Measurements from ENCODE around the gene SEPTIN1. TPM values are rescaled to one million over a fixed set of nuclear protein-coding genes. Genes with fewer than 3 reads are reported as not detected.
"Not testable (repeated sequence)": the region's sequence is repeated elsewhere in the genome, so short reads cannot be mapped to it uniquely, and the experiment has no call there.

Gene SEPTIN1
- total and polyA plus RNA-seq, 2 donors (not counting 3 experiments of a cell fraction or from before 2014, with no cell fraction given) = 0.07 to 0.75 TPM

- H3K9me3 ChIP-seq (replicated peaks; ENCODE audit: control insufficient read depth, insufficient read depth, low read length); H3K9me1 ChIP-seq (replicated peaks; ENCODE audit: control insufficient read depth, extremely low read depth, insufficient read depth, low read length); H4K20me1 ChIP-seq (replicated peaks; ENCODE audit: control insufficient read depth, extremely low read depth, insufficient read depth, low read length); dilution Hi-C loops (cut with MboI; ENCODE audit: extremely low pct_ligation_motif_present, low sequenced_read_pairs); H3K27me3 ChIP-seq (ENCODE audit: control insufficient read depth in 2 of 2, insufficient read depth in 2 of 2, low read length in 2 of 2); BruUV-seq (replicated peaks); H3K36me3 ChIP-seq (ENCODE audit: control insufficient read depth in 2 of 2, extremely low read depth in 1 of 2, insufficient read depth in 2 of 2, low read length in 2 of 2); FAIRE-seq; H3K4me1 ChIP-seq (ENCODE audit: control insufficient read depth, extremely low read depth, insufficient read depth, low read length): not testable (repeated sequence)
- DNase-seq (ENCODE audit: low read depth, low spot score) = peak; percentile 82
- Histone ChIP-seq H2AFZ (ENCODE audit: low read depth, low read length) (peak overlapping the region; percentile 88), H3K4me2 (ENCODE audit: insufficient read depth, low read length) (peak overlapping the region; percentile 61), H3K27ac (ENCODE audit: insufficient read depth, low read depth, low read length) (peak overlapping the region; percentile 63), H3K79me2 (ENCODE audit: control insufficient read depth, insufficient read depth, low read length) (peaks cover 18% of the 10 kb centered on the region), H3K9ac (replicated peaks; ENCODE audit: extremely low read depth, insufficient read depth, low read length) (peak overlapping the region; percentile 16), H3K4me3 (replicated peaks in 1 of 3; ENCODE audit: insufficient read depth in 1 of 3, low read depth in 1 of 3, low read length in 3 of 3) (peak overlapping the region; percentile 54 to 72 (median 56))
- peak; percentile 40 for TF ChIP-seq POLR2AphosphoS5 (IDR thresholded peaks at IDR 0.05; ENCODE audit: insufficient read depth, low read depth, low read length)
- intact Hi-C loops (cut with micrococcal nuclease) = loop anchor here (1.0 to 2.0 kb wide), 3 partner anchors 15 to 36 kb away; partner anchors contain the start of gene TBC1D10B
- ChIA-PET CTCF (interaction anchor here (1.1 kb wide), 2 partner anchors 9 to 243 kb away, joined by 3 to 4 read pairs; no protein-coding TSS in a partner anchor), POLR2A (interaction anchor here (0.7 to 0.8 kb wide), 2 partner anchors 36 to 80 kb away, joined by 3 read pairs; no protein-coding TSS in a partner anchor)
These were observed 47.2 kb downstream of the SEPTIN1 start for GRCh38 chr16:30335028-30335597.

- POLR2A ChIA-PET; H3K9me1 ChIP-seq (replicated peaks; ENCODE audit: control insufficient read depth, extremely low read depth, insufficient read depth, low read length); H3K27me3 ChIP-seq (ENCODE audit: control insufficient read depth in 2 of 2, insufficient read depth in 2 of 2, low read length in 2 of 2); H2AFZ ChIP-seq (ENCODE audit: low read depth, low read length); H3K36me3 ChIP-seq (ENCODE audit: control insufficient read depth in 2 of 2, extremely low read depth in 1 of 2, insufficient read depth in 2 of 2, low read length in 2 of 2); H3K9ac ChIP-seq (replicated peaks; ENCODE audit: extremely low read depth, insufficient read depth, low read length); H3K9me3 ChIP-seq (replicated peaks; ENCODE audit: control insufficient read depth, insufficient read depth, low read length); BruUV-seq (replicated peaks); H3K27ac ChIP-seq (ENCODE audit: insufficient read depth, low read depth, low read length); H3K4me1 ChIP-seq (ENCODE audit: control insufficient read depth, extremely low read depth, insufficient read depth, low read length); dilution Hi-C loops (cut with MboI; ENCODE audit: extremely low pct_ligation_motif_present, low sequenced_read_pairs); FAIRE-seq; H4K20me1 ChIP-seq (replicated peaks; ENCODE audit: control insufficient read depth, extremely low read depth, insufficient read depth, low read length): not testable (repeated sequence)
- Histone ChIP-seq H3K4me3 (replicated peaks in 1 of 3; ENCODE audit: insufficient read depth in 1 of 3, low read depth in 1 of 3, low read length in 3 of 3) (peak overlapping the region; percentile 42 to 72 (median 59)), H3K4me2 (ENCODE audit: insufficient read depth, low read length) (peak overlapping the region; percentile 21), H3K79me2 (ENCODE audit: control insufficient read depth, insufficient read depth, low read length) (peaks cover 20% of the 10 kb centered on the region)
- intact Hi-C loops (cut with micrococcal nuclease) = loop anchor here (2.0 kb wide), 1 partner anchor 36 kb away; the partner anchor contains the start of gene TBC1D10B
- CTCF ChIA-PET = interaction anchor here (1.1 kb wide), 1 partner anchor 10 kb away, joined by 4 read pairs; no protein-coding TSS in a partner anchor
- DNase-seq (ENCODE audit: low read depth, low spot score) = peak; percentile 44
These were observed 47.8 kb downstream of the SEPTIN1 start for GRCh38 chr16:30334473-30334989.

Small RNA genes lying within 50 kb of the gene (small RNA-seq; reads per million reads assigned to genes)
- 0.88 reads per million for gene RF00406 (ENCODE audit: insufficient read depth, insufficient read length, low read depth, low replicate concordance)

Other genes with a start within 250 kb of the SEPTIN1 start
- gene CORO1A, start 199.0 kb downstream of the SEPTIN1 start, total RNA-seq = 6.1 and 6.6 TPM in 2 replicates
- 4.7 and 6.4 TPM in 2 replicates for gene CORO1A, start 199.0 kb downstream of the SEPTIN1 start, polyA plus RNA-seq
- gene BOLA2B, start 188.9 kb downstream of the SEPTIN1 start, total RNA-seq = 161 and 173 TPM in 2 replicates
- gene BOLA2B, start 188.9 kb downstream of the SEPTIN1 start, polyA plus RNA-seq = 310 and 354 TPM in 2 replicates
- 30.9 and 77.9 TPM in 2 replicates for gene SLX1A, start 188.7 kb downstream of the SEPTIN1 start, total RNA-seq
- gene SLX1A, start 188.7 kb downstream of the SEPTIN1 start, polyA plus RNA-seq = 28.9 and 29.8 TPM in 2 replicates
- 12.2 and 18.1 TPM in 2 replicates for gene SULT1A3, start 183.3 kb downstream of the SEPTIN1 start, total RNA-seq
- 4.8 and 5.1 TPM in 2 replicates for gene SULT1A3, start 183.3 kb downstream of the SEPTIN1 start, polyA plus RNA-seq
- 19.3 and 23.5 TPM in 2 replicates for gene NPIPB13, start 134.1 kb downstream of the SEPTIN1 start, total RNA-seq
- 4.4 and 7.8 TPM in 2 replicates for gene NPIPB13, start 134.1 kb downstream of the SEPTIN1 start, polyA plus RNA-seq
- 75.7 and 76.4 TPM in 2 replicates for gene CD2BP2, start 27.3 kb downstream of the SEPTIN1 start, total RNA-seq
- gene CD2BP2, start 27.3 kb downstream of the SEPTIN1 start, polyA plus RNA-seq = 35.3 and 47.2 TPM in 2 replicates
- 57.4 and 63.0 TPM in 2 replicates for gene TBC1D10B, start 12.1 kb downstream of the SEPTIN1 start, total RNA-seq
- gene TBC1D10B, start 12.1 kb downstream of the SEPTIN1 start, polyA plus RNA-seq = 37.0 and 37.1 TPM in 2 replicates
- gene MYL11, start 7.8 kb downstream of the SEPTIN1 start, total RNA-seq = 1.3 TPM in 1 of 2 replicates, not detected in the other
- not detected in 2 replicates for gene MYL11, start 7.8 kb downstream of the SEPTIN1 start, polyA plus RNA-seq
- 15.1 and 15.3 TPM in 2 replicates for gene ZNF48, start 12.9 kb upstream of the SEPTIN1 start, total RNA-seq
- 16.1 TPM in 2 replicates for gene ZNF48, start 12.9 kb upstream of the SEPTIN1 start, polyA plus RNA-seq
- 10.3 and 11.7 TPM in 2 replicates for gene ZNF771, start 25.0 kb upstream of the SEPTIN1 start, total RNA-seq
- gene ZNF771, start 25.0 kb upstream of the SEPTIN1 start, polyA plus RNA-seq = 16.8 and 28.8 TPM in 2 replicates
- 65.2 and 68.0 TPM in 2 replicates for gene DCTPP1, start 47.5 kb upstream of the SEPTIN1 start, total RNA-seq
- 82.0 and 88.6 TPM in 2 replicates for gene DCTPP1, start 47.5 kb upstream of the SEPTIN1 start, polyA plus RNA-seq
- gene SEPHS2, start 63.3 kb upstream of the SEPTIN1 start, total RNA-seq = 32.0 and 32.8 TPM in 2 replicates
- 19.4 and 22.9 TPM in 2 replicates for gene SEPHS2, start 63.3 kb upstream of the SEPTIN1 start, polyA plus RNA-seq
- not detected in 2 replicates for gene ITGAL, start 90.2 kb upstream of the SEPTIN1 start, total RNA-seq
- gene ITGAL, start 90.2 kb upstream of the SEPTIN1 start, polyA plus RNA-seq = not detected in 2 replicates
- 24.7 and 25.1 TPM in 2 replicates for gene ZNF768, start 144.0 kb upstream of the SEPTIN1 start, total RNA-seq
- gene ZNF768, start 144.0 kb upstream of the SEPTIN1 start, polyA plus RNA-seq = 24.2 and 35.2 TPM in 2 replicates
- 7.2 and 8.6 TPM in 2 replicates for gene ZNF747, start 152.3 kb upstream of the SEPTIN1 start, total RNA-seq
- gene ZNF747, start 152.3 kb upstream of the SEPTIN1 start, polyA plus RNA-seq = 6.4 and 7.0 TPM in 2 replicates
- 10.7 and 12.1 TPM in 2 replicates for gene ZNF764, start 175.8 kb upstream of the SEPTIN1 start, total RNA-seq
- gene ZNF764, start 175.8 kb upstream of the SEPTIN1 start, polyA plus RNA-seq = 5.0 and 7.9 TPM in 2 replicates
- gene ZNF688, start 189.2 kb upstream of the SEPTIN1 start, total RNA-seq = 10.5 and 10.9 TPM in 2 replicates
- 5.4 and 7.5 TPM in 2 replicates for gene ZNF688, start 189.2 kb upstream of the SEPTIN1 start, polyA plus RNA-seq
- gene ZNF785, start 203.1 kb upstream of the SEPTIN1 start, total RNA-seq = 17.6 and 21.9 TPM in 2 replicates
- gene ZNF785, start 203.1 kb upstream of the SEPTIN1 start, polyA plus RNA-seq = 7.8 and 9.7 TPM in 2 replicates
- 6.8 and 8.4 TPM in 2 replicates for gene ZNF689, start 227.8 kb upstream of the SEPTIN1 start, total RNA-seq
- 7.5 and 9.2 TPM in 2 replicates for gene ZNF689, start 227.8 kb upstream of the SEPTIN1 start, polyA plus RNA-seq

Measured in endothelial cell of umbilical vein (primary cell).